Upper lobe of left lung (tissue), 4 donors: Measurements from ENCODE around the gene BRDT.

ENCODE experiments used
- CTCF ChIP-seq, 6 experiments: fragments of 450-650 bp in 4 of 6; fragments of 200-600 bp in 2 of 6; sonication (generic) in 2 of 6; IDR thresholded peaks; one replicate each; pipeline ENCODE4 v1.5.1; 2016 to 2019; ENCODE audit warnings: antibody characterized with exemption in 6 of 6
- EP300 ChIP-seq, 4 donors: sonication (generic); formaldehyde crosslinking; IDR thresholded peaks; one replicate each; pipeline ENCODE4 v1.5.1; 2017; ENCODE audit warnings: antibody characterized with exemption in 4 of 4, control low read depth in 2 of 4
- POLR2A ChIP-seq, 4 donors: fragments of 450-650 bp; IDR thresholded peaks; one replicate each; pipeline ENCODE4 v1.5.1; 2016 to 2017; ENCODE audit warnings: antibody characterized with exemption in 4 of 4, mild to moderate bottlenecking in 2 of 4
- POLR2AphosphoS5 ChIP-seq, 2 donors: sonication (generic); formaldehyde crosslinking; IDR thresholded peaks; one replicate each; pipeline ENCODE4 v1.5.1; 2017; ENCODE audit warnings: antibody characterized with exemption in 2 of 2

GRCh38 chr1:92013923-92014322 is 64.7 kb downstream of the BRDT start:
- TF ChIP-seq CTCF (IDR thresholded peaks at IDR 0.05) (no peak), POLR2A (IDR thresholded peaks at IDR 0.05) (no peak), EP300 (IDR thresholded peaks at IDR 0.05) (no peak), POLR2AphosphoS5 (IDR thresholded peaks at IDR 0.05) (no peak)
